Inflammatory macrophage treated with lipopolysaccharide for 1 hour (primary cell): ENCODE results near the gene MAK.
"Not testable (repeated sequence)": the region's sequence is repeated elsewhere in the genome, so short reads cannot be mapped to it uniquely, and the experiment has no call there.

Source experiments
- DNase-seq, 2 donors: peaks; one replicate each; pipeline ENCODE4 v3.0.0-alpha.2; 2020 to 2022

Gene MAK

GRCh38 chr6:10837995-10838793, at the start of gene MAK:
Gene MAK, minus strand, starts transcription at chr6:10838539. Its CDS starts 7,891 bp downstream, at chr6:10830648.
- DNase-seq, result peak; percentile 80 to 93

GRCh38 chr6:10886691-10887502, 48.6 kb upstream of the MAK start, which contains the start of gene SYCP2L:
Gene SYCP2L, plus strand, starts transcription at chr6:10887052. Its CDS starts 75 bp downstream, at chr6:10887127.
- DNase-seq, result peak; percentile 59 to 66

DNA sequence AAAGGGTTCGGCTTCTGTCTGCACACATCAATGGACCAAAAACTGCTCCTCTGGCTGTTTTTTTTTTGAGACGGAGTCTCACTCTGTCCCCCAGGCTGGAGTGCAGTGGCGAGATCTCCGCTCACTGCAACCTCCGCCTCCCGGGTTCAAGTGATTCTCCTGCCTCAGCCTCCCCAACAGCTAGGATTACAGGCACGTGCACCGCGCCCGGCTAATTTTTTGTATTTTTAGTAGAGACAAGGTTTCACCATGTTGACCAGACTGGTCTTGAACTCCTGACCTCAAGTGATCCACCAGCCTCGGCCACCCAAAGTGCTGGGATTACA, 48.0 kb upstream of the MAK start:
- DNase-seq, result not testable (repeated sequence)

- no peak for DNase-seq
Observed at GRCh38 chr6:10884245-10884972, 46.1 kb upstream of the MAK start.

DNA sequence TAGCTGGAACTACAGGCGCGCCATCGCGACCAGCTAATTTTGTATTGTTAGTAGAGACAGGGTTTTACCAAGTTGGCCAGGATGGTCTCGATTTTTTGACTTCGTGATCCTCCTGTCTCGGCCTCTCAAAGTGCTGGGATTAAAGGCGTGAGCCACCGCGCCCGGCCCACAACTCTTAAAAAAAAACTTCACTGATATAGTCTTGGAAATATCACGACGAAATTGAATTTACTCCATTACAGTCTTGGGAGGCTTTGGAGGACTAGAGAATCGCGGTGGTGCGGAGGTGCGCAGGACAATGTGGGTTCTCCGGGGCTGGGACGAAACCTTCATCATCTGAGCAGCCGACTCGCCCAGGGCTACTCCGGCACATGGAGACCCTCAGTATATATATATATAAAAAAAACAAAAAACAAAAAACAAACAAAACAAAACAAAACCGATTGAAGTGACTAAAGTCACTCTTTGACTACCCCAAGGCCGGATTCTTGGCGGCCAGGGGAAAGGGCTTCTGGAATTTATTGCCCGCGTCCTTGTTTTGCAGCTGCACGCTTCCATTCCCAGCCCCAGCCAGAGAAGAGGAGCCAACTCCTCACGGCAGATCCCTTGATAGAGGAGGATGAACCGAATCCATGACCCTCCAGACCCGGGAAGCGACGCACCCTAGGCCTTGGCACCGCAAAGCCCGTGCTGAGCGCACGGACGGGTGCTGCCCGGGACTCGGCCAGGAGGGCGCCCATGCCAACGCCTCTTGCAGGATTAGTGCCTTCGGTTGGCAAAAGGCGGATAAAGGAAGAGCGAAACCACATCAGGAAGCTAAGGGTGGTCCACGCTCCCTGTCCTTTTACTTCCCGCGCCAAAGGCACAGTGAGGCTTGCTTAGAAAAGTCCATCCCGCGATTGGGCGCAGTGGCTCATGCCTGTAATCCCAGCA, 45.2 kb upstream of the MAK start:
- no peak for DNase-seq

DNA sequence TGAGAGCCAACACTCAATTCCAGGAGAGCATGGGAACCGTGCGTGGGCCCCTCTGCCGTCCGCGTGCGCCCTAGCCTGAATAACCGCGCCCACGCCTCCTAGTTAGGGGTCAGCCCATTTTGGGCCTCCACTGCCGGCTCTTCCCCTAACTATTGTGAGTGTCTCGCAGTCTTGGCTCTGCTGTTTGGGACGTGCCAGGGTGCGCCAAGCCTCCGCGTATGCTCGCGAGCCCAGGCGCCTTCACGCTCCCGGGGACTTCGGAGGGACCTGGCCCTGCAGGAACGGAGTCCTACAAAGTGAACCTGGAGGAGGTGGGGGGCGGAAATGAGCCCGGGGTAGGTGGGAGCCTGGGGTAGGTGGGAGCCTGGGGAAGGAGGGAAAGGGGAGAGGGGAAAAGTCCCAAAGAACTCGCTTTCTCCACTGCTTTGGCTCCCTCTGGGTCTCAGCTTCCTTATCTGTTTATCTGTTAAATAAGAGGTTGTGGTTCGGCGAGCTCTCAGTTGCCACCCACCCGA, 44.4 kb upstream of the MAK start:
- DNase-seq, result peak in 1 of 2 donors; percentile 41

GRCh38 chr6:10882253-10882630, 43.9 kb upstream of the MAK start:
- DNase-seq, result not testable (repeated sequence)

- no peak for DNase-seq
Observed at GRCh38 chr6:10880366-10880765, 42.0 kb upstream of the MAK start.

DNA sequence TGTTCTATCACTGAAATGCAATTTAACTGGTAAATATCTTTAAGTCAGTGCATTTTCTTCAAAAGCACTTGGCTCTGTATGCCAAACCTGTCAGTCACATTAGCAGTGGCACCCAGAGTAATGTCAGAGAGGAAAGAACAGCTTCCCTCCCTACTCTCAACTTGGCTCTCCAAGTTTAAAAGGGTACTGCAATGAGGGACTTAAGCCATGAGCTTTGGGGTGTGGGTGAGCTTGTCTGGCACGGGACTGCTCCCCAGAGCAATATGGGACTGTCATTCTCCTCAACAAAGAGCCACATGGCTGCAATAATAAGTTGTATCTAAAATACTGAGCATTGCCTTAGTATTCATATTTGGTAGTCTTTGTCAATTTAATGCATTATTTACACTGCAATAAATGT, 39.5 kb upstream of the MAK start:
- no peak for DNase-seq

DNA sequence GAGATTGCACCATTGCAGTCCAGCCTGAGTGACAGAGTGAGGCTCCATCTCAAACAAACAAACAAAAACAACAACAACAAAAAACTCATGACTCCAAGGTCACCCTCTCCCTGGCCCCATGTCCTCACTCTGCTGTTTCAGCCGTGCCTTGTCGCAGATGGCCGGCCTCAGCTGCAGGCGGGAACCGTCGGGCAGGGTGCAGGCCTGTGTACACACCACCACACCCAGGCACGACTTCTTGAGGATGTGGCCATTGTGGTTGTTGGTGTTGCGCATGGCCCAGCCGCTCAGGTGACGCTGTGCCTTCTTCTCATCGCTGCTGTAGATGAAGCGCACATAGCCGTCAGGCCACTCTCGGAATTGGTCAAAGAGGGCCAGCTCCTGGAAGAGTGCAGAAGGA, 38.7 kb upstream of the MAK start:
- DNase-seq, result no peak

GRCh38 chr6:10875026-10875425, 36.7 kb upstream of the MAK start:
- DNase-seq, result no peak

- no peak for DNase-seq
Observed at GRCh38 chr6:10874207-10874606, 35.9 kb upstream of the MAK start.

GRCh38 chr6:10873374-10873773, 35.0 kb upstream of the MAK start:
- DNase-seq, result no peak

DNA sequence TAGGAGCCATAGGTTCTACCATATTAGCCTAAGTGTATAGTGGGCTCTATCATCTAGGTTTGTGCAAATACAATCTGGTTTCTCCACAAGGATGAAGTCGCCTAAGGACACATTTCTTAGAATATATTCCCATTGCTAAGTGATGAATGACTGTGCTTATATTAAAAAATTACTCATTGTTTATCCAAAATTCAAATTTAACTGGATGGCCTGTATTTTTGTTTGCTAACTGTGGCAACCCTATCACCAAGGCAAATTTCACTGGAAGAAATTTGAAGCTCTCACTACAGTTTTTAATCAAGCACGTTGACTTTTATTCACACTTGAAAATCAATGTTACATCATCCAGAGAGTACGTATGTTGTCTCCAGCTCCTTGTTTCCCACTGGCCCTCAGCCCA, 29.6 kb upstream of the MAK start:
- no peak for DNase-seq

DNA sequence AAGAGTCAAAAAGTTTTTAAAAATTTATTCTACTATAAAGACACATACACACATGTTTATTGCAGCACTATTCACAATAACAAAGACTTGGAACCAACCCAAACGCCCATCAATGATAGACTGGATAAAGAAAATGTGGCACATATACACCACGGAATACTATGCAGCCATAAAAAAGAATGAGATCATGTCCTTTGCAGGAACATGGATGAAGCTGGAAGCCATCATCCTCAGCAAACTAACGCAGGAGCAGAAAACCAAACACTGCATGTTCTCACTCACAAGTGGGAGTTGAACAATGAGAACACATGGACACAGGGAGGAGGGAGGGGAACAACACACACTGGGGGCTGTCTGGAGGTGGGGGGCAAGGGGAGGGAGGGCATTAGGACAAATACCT, 28.4 kb upstream of the MAK start:
- DNase-seq, result not testable (repeated sequence)

DNA sequence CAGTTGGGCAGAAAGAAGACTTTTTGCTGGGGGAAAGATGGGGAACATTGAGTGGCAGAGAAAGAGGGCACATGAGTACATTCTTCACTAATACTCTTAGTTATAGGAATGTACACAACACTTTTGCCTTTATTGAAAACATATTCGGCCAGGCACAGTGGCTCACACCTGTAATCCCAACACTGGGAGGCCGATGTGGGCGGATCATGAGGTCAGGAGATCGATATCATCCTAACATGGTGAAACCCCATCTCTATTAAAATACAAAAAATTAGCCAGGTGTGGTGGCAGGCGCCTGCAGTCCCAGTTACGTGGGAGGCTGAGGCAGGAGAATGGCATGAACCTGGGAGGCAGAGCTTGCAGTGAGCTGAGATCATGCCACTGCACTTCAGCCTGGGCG, 24.7 kb upstream of the MAK start:
- DNase-seq, result not testable (repeated sequence)

GRCh38 chr6:10862361-10862760, 24.0 kb upstream of the MAK start:
- DNase-seq, result no peak

DNA sequence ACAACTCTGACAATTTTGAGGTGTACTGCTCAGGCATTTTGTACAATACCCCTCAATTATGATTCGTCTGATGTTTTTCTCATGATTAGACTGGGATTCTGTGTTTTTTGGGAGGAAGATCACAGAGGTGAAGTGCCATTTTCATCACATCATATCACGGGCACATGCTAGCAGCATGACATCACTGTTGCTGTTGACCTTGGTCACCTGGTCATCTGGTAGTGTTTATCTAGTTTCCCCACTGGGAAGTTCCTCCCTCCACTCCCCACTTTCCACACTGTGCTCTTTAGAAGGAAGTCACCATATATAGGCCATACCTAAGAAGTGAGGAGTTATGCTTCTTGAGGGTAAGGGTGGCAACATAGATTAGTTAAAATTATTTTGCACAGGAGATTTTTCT, 22.7 kb upstream of the MAK start:
- DNase-seq, result no peak

DNA sequence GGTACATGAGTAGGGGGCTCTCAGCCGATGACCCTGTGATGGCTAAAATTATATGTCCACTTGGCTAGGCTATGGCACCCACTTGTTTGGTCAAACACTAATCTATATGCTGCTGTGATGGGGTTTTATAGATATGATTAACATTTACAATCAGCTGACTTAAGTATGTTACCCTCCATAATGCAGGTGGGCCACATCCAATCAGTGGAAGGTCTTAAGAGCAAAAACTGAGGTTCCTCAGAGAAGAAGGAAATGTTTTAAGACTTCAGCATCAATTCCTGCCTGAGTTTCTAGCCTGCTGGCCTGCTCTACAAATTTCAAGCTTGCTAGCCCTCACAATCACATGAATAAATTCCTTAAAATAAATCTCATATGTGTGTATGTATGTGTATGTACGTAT, 18.9 kb upstream of the MAK start:
- DNase-seq, result no peak

- no peak for DNase-seq
Observed at GRCh38 chr6:10854922-10855632, 16.7 kb upstream of the MAK start.

DNA sequence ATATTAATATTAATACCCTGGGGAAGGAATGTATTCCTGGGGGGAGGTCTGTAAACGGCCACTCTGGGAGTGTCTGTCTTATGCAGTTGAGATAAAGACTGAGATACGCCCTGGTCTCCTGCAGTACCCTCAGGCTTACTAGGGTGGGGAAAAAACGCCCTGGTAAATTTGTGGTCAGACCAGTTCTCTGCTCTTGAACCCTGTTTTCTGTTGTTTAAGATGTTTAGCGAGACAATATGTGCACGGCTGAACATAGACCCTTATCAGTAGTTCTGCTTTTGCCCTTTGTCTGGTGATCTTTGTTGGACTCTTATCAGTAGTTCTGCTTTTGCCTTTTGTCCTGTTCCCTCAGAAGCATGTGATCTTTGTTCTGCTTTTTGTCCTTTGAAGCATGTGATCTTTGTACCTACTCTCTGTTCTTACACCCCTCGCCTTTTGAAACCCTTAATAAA, 15.5 kb upstream of the MAK start:
- DNase-seq, result peak in 1 of 2 donors; percentile 22
